OCI-LY7 (cell line): ENCODE measurements around the gene GXYLT2. TPM values are rescaled to one million over a fixed set of nuclear protein-coding genes. Genes with fewer than 3 reads are reported as not detected.

ENCODE experiments used
- BruUV-seq: library from RNA; stranded (reverse); fragments of 400-500 nt; replicated peaks from 2 replicates; lab custom pipeline; 2021; lab: Mats Ljungman, UMichigan
- CTCF ChIA-PET: fragments of 300-600 bp; sonication (Branson Sonifier 250); formaldehyde crosslinking; loops from one replicate; lab custom pipeline; 2022; ENCODE audit warnings: antibody characterized with exemption; ENCODE audit not compliant: unreplicated experiment; lab: Charles Lee
- POLR2A ChIA-PET: fragments of 300-600 bp; sonication (Branson Sonifier 250); formaldehyde crosslinking; loops from one replicate; lab custom pipeline; 2022; ENCODE audit warnings: antibody characterized with exemption; lab: Charles Lee
- DNase-seq: peaks from one replicate; pipeline ENCODE4 v3.0.0-alpha.2; 2015; ENCODE audit warnings: low spot score
- H2AFZ ChIP-seq: fragments of 200-600 bp; sonication (generic), shearing (Covaris generic); 2 replicates; pipeline ENCODE4 v1.6.1; 2014; ENCODE audit warnings: mild to moderate bottlenecking, antibody characterized with exemption, low read length, moderate library complexity
- H3K27ac ChIP-seq: fragments of 200-600 bp; sonication (generic); 2 replicates; pipeline ENCODE4 v1.5.1; 2014; ENCODE audit warnings: mixed run types, low read depth, mild to moderate bottlenecking, moderate library complexity, low read length, inconsistent platforms; ENCODE audit not compliant: poor library complexity, severe bottlenecking
- H3K36me3 ChIP-seq: fragments of 200-600 bp; sonication (generic); 2 replicates; pipeline ENCODE4 v1.6.1; 2014; ENCODE audit warnings: mild to moderate bottlenecking, antibody characterized with exemption, low read length, moderate library complexity, mixed read lengths; ENCODE audit not compliant: insufficient read depth
- H3K4me1 ChIP-seq: fragments of 200-600 bp; sonication (generic); 2 replicates; pipeline ENCODE4 v1.5.1; 2014; ENCODE audit warnings: mild to moderate bottlenecking, low read length; ENCODE audit not compliant: insufficient read depth, poor library complexity, severe bottlenecking
- H3K4me2 ChIP-seq: fragments of 200-600 bp; sonication (generic); 2 replicates; pipeline ENCODE4 v1.6.1; 2014; ENCODE audit warnings: mild to moderate bottlenecking, low read length
- H3K4me3 ChIP-seq: fragments of 200-600 bp; sonication (generic); 2 replicates; pipeline ENCODE4 v1.5.1; 2014; ENCODE audit warnings: mild to moderate bottlenecking, low read depth, low read length; ENCODE audit not compliant: poor library complexity, severe bottlenecking
- H3K79me2 ChIP-seq: fragments of 200-600 bp; sonication (generic); 2 replicates; pipeline ENCODE4 v1.6.1; 2016; ENCODE audit warnings: low read depth, mild to moderate bottlenecking, low read length, moderate library complexity, mixed read lengths; ENCODE audit not compliant: insufficient read depth
- H3K9me2 ChIP-seq: fragments of 200-600 bp; sonication (generic); 2 replicates; pipeline ENCODE4 v1.6.1; 2016; ENCODE audit warnings: mild to moderate bottlenecking, low read length, mixed read lengths; ENCODE audit not compliant: insufficient read depth
- H3K9me3 ChIP-seq: fragments of 200-600 bp; sonication (generic); 2 replicates; pipeline ENCODE4 v1.6.1; 2014; ENCODE audit warnings: mild to moderate bottlenecking, mixed run types, low read length, mixed read lengths
- H4K20me1 ChIP-seq: fragments of 200-600 bp; sonication (generic); 2 replicates; pipeline ENCODE4 v1.6.1; 2014; ENCODE audit warnings: mild to moderate bottlenecking, antibody characterized with exemption, low read length, moderate library complexity, mixed read lengths; ENCODE audit not compliant: insufficient read depth
- EZH2phosphoT487 ChIP-seq: fragments of 200-600 bp; sonication (generic); IDR thresholded peaks from 2 replicates; pipeline ENCODE4 v1.6.1; 2018; ENCODE audit warnings: low read depth, borderline replicate concordance, mild to moderate bottlenecking, mixed run types, antibody characterized with exemption, low read length, moderate library complexity, mixed read lengths
- intact Hi-C: fragments of 100-400 bp; cut with micrococcal nuclease; formaldehyde crosslinking; loops from one replicate; pipeline ENCODE4 v1.10.0; 2022; ENCODE audit not compliant: unreplicated experiment
- total RNA-seq, 2 experiments: library from RNA; depleted of rRNA in 1 of 2; stranded (reverse); fragments of >200 nt in 1 of 2; shearing (Covaris generic) in 1 of 2; gene quantifications; 2 replicates each; pipeline ENCODE4 v1.2.3, GENCODE V29; 2014 to 2022
- TF ChIP-seq, protein P1 (sequence below): fragments of 200-600 bp; sonication (generic); conservative IDR thresholded peaks from 2 replicates; pipeline ENCODE4 v1.5.1; 2014; ENCODE audit warnings: mild to moderate bottlenecking, antibody characterized with exemption, low read length, moderate library complexity, mixed read lengths

Gene GXYLT2
- total RNA-seq, 2 experiments from 2014 or later: not detected

DNA sequence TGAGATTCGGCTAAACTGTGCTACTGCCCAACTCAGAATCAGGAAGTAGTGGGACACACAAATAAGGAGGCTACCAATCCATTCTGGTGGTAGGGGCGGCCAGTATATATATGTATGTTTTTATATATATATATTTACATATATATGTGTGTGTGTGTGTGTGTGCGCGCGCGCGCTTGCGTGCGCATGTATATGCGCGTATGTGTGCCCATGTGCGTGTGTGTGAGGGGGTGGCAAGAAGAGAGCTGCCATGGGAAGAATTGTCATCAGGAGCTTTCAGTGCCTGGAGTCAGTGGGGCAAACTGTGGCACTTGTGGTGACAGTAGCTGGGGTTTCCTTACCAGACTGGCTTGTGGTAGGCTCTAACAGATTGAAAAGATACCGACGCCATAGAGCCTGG is 26.5 kb downstream of the GXYLT2 start:
- POLR2A ChIA-PET: interaction anchor here (0.9 kb wide), 1 partner anchor 20 kb away, joined by 4 read pairs; no protein-coding TSS in a partner anchor
- H3K79me2 ChIP-seq: no peaks in the 10 kb centered on the region
- DNase-seq: no peak
- CTCF ChIA-PET: no interaction called here
- intact Hi-C loops: no loop called here
- no peaks in the 10 kb centered on the region for H3K36me3 ChIP-seq
- no peaks in the 10 kb centered on the region for H4K20me1 ChIP-seq
- H3K4me1 ChIP-seq: no peaks in the 10 kb centered on the region
- TF ChIP-seq, protein P1, sequence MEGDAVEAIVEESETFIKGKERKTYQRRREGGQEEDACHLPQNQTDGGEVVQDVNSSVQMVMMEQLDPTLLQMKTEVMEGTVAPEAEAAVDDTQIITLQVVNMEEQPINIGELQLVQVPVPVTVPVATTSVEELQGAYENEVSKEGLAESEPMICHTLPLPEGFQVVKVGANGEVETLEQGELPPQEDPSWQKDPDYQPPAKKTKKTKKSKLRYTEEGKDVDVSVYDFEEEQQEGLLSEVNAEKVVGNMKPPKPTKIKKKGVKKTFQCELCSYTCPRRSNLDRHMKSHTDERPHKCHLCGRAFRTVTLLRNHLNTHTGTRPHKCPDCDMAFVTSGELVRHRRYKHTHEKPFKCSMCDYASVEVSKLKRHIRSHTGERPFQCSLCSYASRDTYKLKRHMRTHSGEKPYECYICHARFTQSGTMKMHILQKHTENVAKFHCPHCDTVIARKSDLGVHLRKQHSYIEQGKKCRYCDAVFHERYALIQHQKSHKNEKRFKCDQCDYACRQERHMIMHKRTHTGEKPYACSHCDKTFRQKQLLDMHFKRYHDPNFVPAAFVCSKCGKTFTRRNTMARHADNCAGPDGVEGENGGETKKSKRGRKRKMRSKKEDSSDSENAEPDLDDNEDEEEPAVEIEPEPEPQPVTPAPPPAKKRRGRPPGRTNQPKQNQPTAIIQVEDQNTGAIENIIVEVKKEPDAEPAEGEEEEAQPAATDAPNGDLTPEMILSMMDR: no peak
- TF ChIP-seq EZH2phosphoT487: no peak
- no peak overlapping the region for H3K27ac ChIP-seq
- no peaks in the 10 kb centered on the region for H3K9me3 ChIP-seq
- H3K9me2 ChIP-seq: no peaks in the 10 kb centered on the region
- H3K4me2 ChIP-seq: no peak overlapping the region
- no TSS peak for BruUV-seq
- no peak overlapping the region for H2AFZ ChIP-seq
- H3K4me3 ChIP-seq: no peak overlapping the region

DNA sequence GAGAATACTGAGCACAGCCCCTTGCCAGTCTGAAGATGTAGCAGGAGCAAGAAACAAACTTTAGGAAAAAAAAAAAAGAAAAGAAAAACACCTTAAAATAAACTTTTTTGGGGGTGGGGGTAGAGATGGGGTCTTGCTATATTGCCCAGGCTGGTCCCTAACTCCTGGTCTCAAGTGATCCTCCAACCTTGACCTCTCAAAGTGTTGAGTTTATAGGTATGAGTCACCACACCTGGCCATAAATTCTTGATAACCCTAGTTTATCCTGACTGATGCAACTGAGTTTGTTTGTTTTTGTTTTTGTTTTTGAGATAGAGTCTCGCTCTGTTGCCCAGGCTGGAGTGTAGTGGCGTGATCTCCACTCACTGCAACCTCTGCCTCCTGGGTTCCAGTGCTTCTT is 28.4 kb downstream of the GXYLT2 start:
- no TSS peak for BruUV-seq
- ChIA-PET POLR2A (no interaction called here), CTCF (no interaction called here)
- no peaks in the 10 kb centered on the region for H4K20me1 ChIP-seq
- no peak overlapping the region for H3K27ac ChIP-seq
- H3K9me2 ChIP-seq: no peaks in the 10 kb centered on the region
- H3K9me3 ChIP-seq: no peaks in the 10 kb centered on the region
- H3K4me2 ChIP-seq: no peak overlapping the region
- no peaks in the 10 kb centered on the region for H3K4me1 ChIP-seq
- TF ChIP-seq EZH2phosphoT487: no peak
- TF ChIP-seq, protein P1: no peak
- intact Hi-C loops: no loop called here
- no peak for DNase-seq
- no peaks in the 10 kb centered on the region for H3K79me2 ChIP-seq
- no peaks in the 10 kb centered on the region for H3K36me3 ChIP-seq
- no peak overlapping the region for H3K4me3 ChIP-seq
- H2AFZ ChIP-seq: no peak overlapping the region

DNA sequence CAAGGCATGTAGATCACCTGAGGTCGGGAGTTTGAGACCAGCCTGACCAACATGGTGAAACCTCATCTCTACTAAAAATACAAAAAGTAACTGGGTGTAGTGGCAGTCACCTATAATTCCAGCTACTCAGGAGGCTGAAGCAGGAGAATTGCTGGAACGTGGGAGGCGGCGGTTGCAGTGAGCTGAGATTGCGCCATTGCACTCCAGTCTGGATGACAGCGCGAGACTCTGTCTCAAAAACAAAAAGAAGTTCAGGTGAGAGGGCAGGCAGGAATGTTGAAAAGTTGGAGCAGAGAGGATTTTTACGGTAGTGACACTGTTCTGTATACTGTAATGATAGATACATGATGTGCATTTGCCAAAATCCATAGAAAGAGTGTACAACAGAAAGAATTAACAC is 31.7 kb downstream of the GXYLT2 start:
- no peaks in the 10 kb centered on the region for H3K79me2 ChIP-seq
- no peak overlapping the region for H3K4me3 ChIP-seq
- no TSS peak for BruUV-seq
- POLR2A ChIA-PET: no interaction called here
- H4K20me1 ChIP-seq: no peaks in the 10 kb centered on the region
- no peak overlapping the region for H2AFZ ChIP-seq
- H3K36me3 ChIP-seq: no peaks in the 10 kb centered on the region
- no peaks in the 10 kb centered on the region for H3K9me2 ChIP-seq
- intact Hi-C loops: no loop called here
- no peaks in the 10 kb centered on the region for H3K9me3 ChIP-seq
- no peak for DNase-seq
- CTCF ChIA-PET: no interaction called here
- no peak overlapping the region for H3K4me2 ChIP-seq
- H3K27ac ChIP-seq: no peak overlapping the region
- TF ChIP-seq EZH2phosphoT487: no peak
- TF ChIP-seq, protein P1: no peak
- H3K4me1 ChIP-seq: no peaks in the 10 kb centered on the region
